ENCODE measurements around the gene GALNT15. TPM values are rescaled to one million over a fixed set of nuclear protein-coding genes. Genes with fewer than 3 reads are reported as not detected.

Gene GALNT15
- total RNA-seq, 5 donors from 2014 or later (not counting 1 experiment from before 2014, with no cell fraction given) = 0.06 TPM; not detected in 4

DNA sequence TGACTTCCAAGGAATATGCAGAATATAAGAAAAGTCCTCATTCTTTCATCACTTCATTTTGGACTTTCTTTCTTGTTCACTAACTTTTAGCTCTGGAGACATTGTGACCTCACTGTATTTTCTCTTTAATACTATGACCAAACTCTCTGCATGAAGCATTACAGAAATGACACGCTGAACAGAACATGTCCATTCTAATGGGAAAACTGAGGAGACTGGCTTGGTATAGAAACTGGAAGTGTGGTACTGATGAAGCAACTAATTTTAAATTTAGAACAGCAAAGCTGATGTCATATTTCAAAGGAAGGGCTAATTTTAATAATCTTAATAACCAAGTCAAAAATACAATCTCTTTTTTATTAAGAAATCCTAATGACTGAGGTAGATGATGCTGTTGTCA, 85.6 kb downstream of the GALNT15 start:
- CTCF ChIA-PET = no interaction called here
- no peaks in the 10 kb centered on the region for H3K27me3 ChIP-seq (replicated peaks in 1 of 2; ENCODE audit: control insufficient read depth in 2 of 2, extremely low read depth in 1 of 2, insufficient read depth in 2 of 2, low read length in 1 of 2)
- Mint-ChIP-seq H3K9me3 (no peaks in the 10 kb centered on the region), H3K27ac (no peak overlapping the region), H3K4me1 (peaks cover 14 to 23% (median 18%) of the 10 kb centered on the region in 3 donors), H3K27me3 (no peaks in the 10 kb centered on the region), H3K4me3 (no peak overlapping the region), H3K36me3 (peaks cover 9% of the 10 kb centered on the region)
- no peak overlapping the region for H3K4me3 ChIP-seq (ENCODE audit: control insufficient read depth in 1 of 2, extremely low read depth in 1 of 2, low read length in 1 of 2)
- no peaks in the 10 kb centered on the region for H3K9me3 ChIP-seq
- no peak overlapping the region for H3K27ac ChIP-seq (ENCODE audit: low read length)
- DNase-seq = no peak
- peaks cover 7 to 8% of the 10 kb centered on the region in 2 experiments for H3K4me1 ChIP-seq (ENCODE audit: control insufficient read depth in 1 of 2, extremely low read depth in 1 of 2, insufficient read depth in 2 of 2, low read length in 2 of 2)
- peaks cover 5 to 13% of the 10 kb centered on the region in 2 donors for H3K36me3 ChIP-seq (ENCODE audit: control insufficient read depth in 2 of 2, extremely low read depth in 1 of 2, insufficient read depth in 1 of 2, low read length in 1 of 2)
- POLR2A ChIA-PET = no interaction called here
- no peak for ATAC-seq (replicated peaks in 1 of 4)
- no CpG with 5 or more reads among the region's 1 CpG for WGBS (ENCODE audit: insufficient coverage)

DNA sequence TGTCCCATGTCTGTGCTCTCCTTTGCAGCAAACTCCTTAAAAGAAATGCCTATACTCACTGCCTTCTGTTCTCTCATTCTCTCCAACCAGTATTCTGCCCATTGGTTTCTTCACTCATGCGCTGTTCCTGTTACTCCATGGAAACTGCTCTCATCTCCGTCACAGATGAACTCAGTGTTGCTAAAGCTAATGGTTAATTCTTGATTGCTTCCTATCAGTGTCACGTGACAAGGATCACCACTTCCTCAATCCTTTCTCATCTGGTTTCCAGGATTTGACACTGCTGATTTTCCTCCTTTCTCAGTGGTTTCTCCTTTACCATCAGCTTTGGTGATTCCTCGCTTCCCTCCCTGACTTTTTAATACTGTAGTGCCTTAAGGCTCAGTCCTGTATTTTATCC, 87.7 kb downstream of the GALNT15 start:
- CTCF ChIA-PET = no interaction called here
- H3K27ac ChIP-seq (ENCODE audit: low read length) = no peak overlapping the region
- H3K36me3 Mint-ChIP-seq = peaks cover 9% of the 10 kb centered on the region
- POLR2A ChIA-PET = no interaction called here
- no peak overlapping the region for H3K4me3 ChIP-seq (ENCODE audit: control insufficient read depth in 1 of 2, extremely low read depth in 1 of 2, low read length in 1 of 2)
- no peak overlapping the region for H3K27ac Mint-ChIP-seq
- H3K9me3 Mint-ChIP-seq = no peaks in the 10 kb centered on the region
- peaks cover 33 to 41% (median 37%) of the 10 kb centered on the region in 3 donors for H3K4me1 Mint-ChIP-seq
- H3K4me3 Mint-ChIP-seq = no peak overlapping the region
- peaks cover 0 to 13% of the 10 kb centered on the region in 2 donors for H3K36me3 ChIP-seq (ENCODE audit: control insufficient read depth in 2 of 2, extremely low read depth in 1 of 2, insufficient read depth in 1 of 2, low read length in 1 of 2)
- H3K9me3 ChIP-seq = no peaks in the 10 kb centered on the region
- no peaks in the 10 kb centered on the region for H3K27me3 Mint-ChIP-seq
- peaks cover 13 to 17% of the 10 kb centered on the region in 2 experiments for H3K4me1 ChIP-seq (ENCODE audit: control insufficient read depth in 1 of 2, extremely low read depth in 1 of 2, insufficient read depth in 2 of 2, low read length in 2 of 2)
- no peaks in the 10 kb centered on the region for H3K27me3 ChIP-seq (replicated peaks in 1 of 2; ENCODE audit: control insufficient read depth in 2 of 2, extremely low read depth in 1 of 2, insufficient read depth in 2 of 2, low read length in 1 of 2)
- DNase-seq (no peak), ATAC-seq (replicated peaks in 1 of 4) (no peak)
- WGBS (ENCODE audit: insufficient coverage) = 85% methylated on average over 4 of the region's 4 CpGs

- H3K9me3 ChIP-seq = no peaks in the 10 kb centered on the region
- no peaks in the 10 kb centered on the region for H3K9me3 Mint-ChIP-seq
- ChIA-PET POLR2A (interaction anchor here (0.5 to 3.0 kb wide), 13 partner anchors 17 to 1165 kb away, joined by 3 to 31 read pairs (median 4); partner anchors contain the start of gene RBSN (in 1 of the 2)), CTCF (interaction anchor here (0.5 to 8.4 kb wide), 10 partner anchors 16 to 1166 kb away, joined by 3 to 120 read pairs (median 4); partner anchors contain the start of gene CAPN7 (in 1 of the 2))
- peaks cover 40 to 46% (median 45%) of the 10 kb centered on the region in 3 donors for H3K4me1 Mint-ChIP-seq
- peak in 3 of 35 experiments; percentile 8 to 15 (median 9) for DNase-seq
- H3K4me3 Mint-ChIP-seq = peak overlapping the region; percentile 94 to 97 (median 95)
- H3K27me3 ChIP-seq (replicated peaks in 1 of 2; ENCODE audit: control insufficient read depth in 2 of 2, extremely low read depth in 1 of 2, insufficient read depth in 2 of 2, low read length in 1 of 2) = no peaks in the 10 kb centered on the region
- 0% methylated on average over 7 of the region's 21 CpGs for WGBS (ENCODE audit: insufficient coverage)
- peak overlapping the region; percentile 84 to 93 for H3K4me3 ChIP-seq (ENCODE audit: control insufficient read depth in 1 of 2, extremely low read depth in 1 of 2, low read length in 1 of 2)
- peaks cover 9% of the 10 kb centered on the region for H3K36me3 Mint-ChIP-seq
- H3K36me3 ChIP-seq (ENCODE audit: control insufficient read depth in 2 of 2, extremely low read depth in 1 of 2, insufficient read depth in 1 of 2, low read length in 1 of 2) = peaks cover 0 to 13% of the 10 kb centered on the region in 2 donors
- no peaks in the 10 kb centered on the region for H3K27me3 Mint-ChIP-seq
- H3K27ac ChIP-seq (ENCODE audit: low read length) = peak overlapping the region; percentile 84
- ATAC-seq (replicated peaks in 1 of 4) = no peak
- H3K4me1 ChIP-seq (ENCODE audit: control insufficient read depth in 1 of 2, extremely low read depth in 1 of 2, insufficient read depth in 2 of 2, low read length in 2 of 2) = peaks cover 15 to 17% of the 10 kb centered on the region in 2 experiments
- peak overlapping the region; percentile 97 to 99 for H3K27ac Mint-ChIP-seq
These were observed 89.8 kb downstream of the GALNT15 start for GRCh38 chr3:16264174-16264707.

GRCh38 chr3:16264708-16265454, 90.4 kb downstream of the GALNT15 start, which contains the start of the genes DPH3 and OXNAD1:
Gene DPH3 (minus strand): TSS chr3:16264943. CDS start chr3:16264876, 67 bp downstream.
Gene OXNAD1 (plus strand): TSS chr3:16265212. CDS start chr3:16270953, 5,741 bp downstream.
- Mint-ChIP-seq H3K4me1 (peaks cover 39 to 45% (median 44%) of the 10 kb centered on the region in 3 donors), H3K27me3 (no peaks in the 10 kb centered on the region), H3K27ac (peak within 1 kb of the TSS; percentile 97 to 99), H3K36me3 (peaks cover 8% of the 10 kb centered on the region), H3K4me3 (peak within 1 kb of the TSS; percentile 94 to 97 (median 95)), H3K9me3 (no peaks in the 10 kb centered on the region)
- Histone ChIP-seq H3K4me3 (ENCODE audit: control insufficient read depth in 1 of 2, extremely low read depth in 1 of 2, low read length in 1 of 2) (peak within 1 kb of the TSS; percentile 84 to 93), H3K4me1 (ENCODE audit: control insufficient read depth in 1 of 2, extremely low read depth in 1 of 2, insufficient read depth in 2 of 2, low read length in 2 of 2) (peaks cover 15 to 17% of the 10 kb centered on the region in 2 experiments), H3K36me3 (ENCODE audit: control insufficient read depth in 2 of 2, extremely low read depth in 1 of 2, insufficient read depth in 1 of 2, low read length in 1 of 2) (peaks cover 0 to 13% of the 10 kb centered on the region in 2 donors), H3K9me3 (no peaks in the 10 kb centered on the region), H3K27ac (ENCODE audit: low read length) (peak within 1 kb of the TSS; percentile 84), H3K27me3 (replicated peaks in 1 of 2; ENCODE audit: control insufficient read depth in 2 of 2, extremely low read depth in 1 of 2, insufficient read depth in 2 of 2, low read length in 1 of 2) (no peaks in the 10 kb centered on the region)
- POLR2A ChIA-PET = interaction anchor here (0.6 to 3.0 kb wide), 11 partner anchors 17 to 1166 kb away, joined by 3 to 31 read pairs (median 5); partner anchors contain the start of gene RBSN (in 1 of the 2)
- CTCF ChIA-PET = interaction anchor here (0.5 to 8.4 kb wide), 18 partner anchors 17 to 1166 kb away, joined by 3 to 120 read pairs (median 4); partner anchors contain the start of gene CAPN7 (in 1 of the 2)
- DNase-seq (peak; percentile 95 to 100 (median 98)), ATAC-seq (replicated peaks in 1 of 4) (peak; percentile 96 to 98 (median 97))
- WGBS (ENCODE audit: insufficient coverage) = under 1% methylated on average over 61 of the region's 61 CpGs

DNA sequence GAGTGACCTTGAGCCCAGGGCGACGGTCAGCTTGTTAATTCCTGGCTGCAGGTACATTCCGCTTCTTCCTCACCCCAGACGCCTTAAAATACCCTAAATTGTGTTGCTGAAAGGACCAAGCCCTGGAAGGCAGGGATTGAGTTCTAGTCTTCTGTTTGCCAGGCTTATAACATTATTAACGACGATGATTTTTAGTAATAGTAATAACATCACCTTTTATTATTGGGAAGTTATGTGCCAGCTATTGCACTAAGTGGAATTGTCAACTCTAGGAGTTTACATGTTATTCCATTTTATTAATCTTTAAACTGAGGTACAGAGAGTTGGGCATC, 90.9 kb downstream of the GALNT15 start:
- Histone ChIP-seq H3K9me3 (no peaks in the 10 kb centered on the region), H3K4me3 (ENCODE audit: control insufficient read depth in 1 of 2, extremely low read depth in 1 of 2, low read length in 1 of 2) (peak overlapping the region; percentile 84 to 93), H3K4me1 (ENCODE audit: control insufficient read depth in 1 of 2, extremely low read depth in 1 of 2, insufficient read depth in 2 of 2, low read length in 2 of 2) (peaks cover 15 to 17% of the 10 kb centered on the region in 2 experiments), H3K27ac (ENCODE audit: low read length) (peak overlapping the region; percentile 84), H3K36me3 (ENCODE audit: control insufficient read depth in 2 of 2, extremely low read depth in 1 of 2, insufficient read depth in 1 of 2, low read length in 1 of 2) (peaks cover 0 to 12% of the 10 kb centered on the region in 2 donors), H3K27me3 (replicated peaks in 1 of 2; ENCODE audit: control insufficient read depth in 2 of 2, extremely low read depth in 1 of 2, insufficient read depth in 2 of 2, low read length in 1 of 2) (no peaks in the 10 kb centered on the region)
- Mint-ChIP-seq H3K9me3 (no peaks in the 10 kb centered on the region), H3K4me1 (peaks cover 38 to 45% (median 44%) of the 10 kb centered on the region in 3 donors), H3K4me3 (peak overlapping the region; percentile 94 to 97 (median 95)), H3K27ac (peak overlapping the region; percentile 97 to 99), H3K27me3 (no peaks in the 10 kb centered on the region), H3K36me3 (peaks cover 10% of the 10 kb centered on the region)
- ChIA-PET CTCF (interaction anchor here (0.6 to 8.4 kb wide), 14 partner anchors 17 to 1167 kb away, joined by 3 to 120 read pairs (median 4); partner anchors contain the start of gene CAPN7 (in 1 of the 2)), POLR2A (interaction anchor here (0.7 to 3.0 kb wide), 7 partner anchors 16 to 246 kb away, joined by 3 to 31 read pairs (median 6); no protein-coding TSS in a partner anchor)
- no CpG with 5 or more reads among the region's 6 CpGs for WGBS (ENCODE audit: insufficient coverage)
- ATAC-seq (replicated peaks in 1 of 4) (no peak), DNase-seq (no peak)

DNA sequence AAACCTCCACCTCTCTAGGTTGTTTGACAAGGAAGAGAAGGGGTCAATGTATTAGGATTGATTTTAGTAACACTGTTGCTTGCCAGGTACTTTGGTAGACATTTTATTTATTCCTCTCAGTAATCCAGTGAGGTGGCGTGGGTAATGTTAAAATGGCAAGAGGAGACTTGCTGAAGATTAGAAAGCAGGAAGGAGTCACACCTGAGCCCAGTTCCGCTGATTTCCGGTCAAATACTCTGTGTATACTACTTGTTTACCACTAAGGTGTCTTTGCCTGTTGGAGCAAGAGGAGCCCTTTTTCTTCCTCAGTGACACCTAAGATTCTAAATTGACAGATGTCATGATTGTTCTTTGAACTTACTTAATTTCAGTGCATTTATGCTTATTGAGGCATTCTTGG, 92.2 kb downstream of the GALNT15 start:
- peaks cover 15 to 17% of the 10 kb centered on the region in 2 experiments for H3K4me1 ChIP-seq (ENCODE audit: control insufficient read depth in 1 of 2, extremely low read depth in 1 of 2, insufficient read depth in 2 of 2, low read length in 2 of 2)
- POLR2A ChIA-PET = interaction anchor here (0.6 to 3.0 kb wide), 6 partner anchors 20 to 805 kb away, joined by 3 to 31 read pairs (median 4); no protein-coding TSS in a partner anchor
- Mint-ChIP-seq H3K36me3 (peaks cover 19% of the 10 kb centered on the region), H3K4me1 (peaks cover 38 to 45% (median 42%) of the 10 kb centered on the region in 3 donors), H3K27ac (peak overlapping the region; percentile 21 to 65), H3K4me3 (peak overlapping the region in 2 of 3 donors; percentile 19 to 94), H3K9me3 (no peaks in the 10 kb centered on the region), H3K27me3 (no peaks in the 10 kb centered on the region)
- no peak for DNase-seq
- CTCF ChIA-PET = interaction anchor here in 1 of 2 donors (0.6 to 8.4 kb wide), 9 partner anchors 22 to 884 kb away, joined by 3 to 120 read pairs (median 4); no protein-coding TSS in a partner anchor
- H3K27me3 ChIP-seq (replicated peaks in 1 of 2; ENCODE audit: control insufficient read depth in 2 of 2, extremely low read depth in 1 of 2, insufficient read depth in 2 of 2, low read length in 1 of 2) = no peaks in the 10 kb centered on the region
- no peaks in the 10 kb centered on the region for H3K9me3 ChIP-seq
- no peak for ATAC-seq (replicated peaks in 1 of 4)
- peaks cover 0 to 21% of the 10 kb centered on the region in 2 donors for H3K36me3 ChIP-seq (ENCODE audit: control insufficient read depth in 2 of 2, extremely low read depth in 1 of 2, insufficient read depth in 1 of 2, low read length in 1 of 2)
- H3K27ac ChIP-seq (ENCODE audit: low read length) = no peak overlapping the region
- H3K4me3 ChIP-seq (ENCODE audit: control insufficient read depth in 1 of 2, extremely low read depth in 1 of 2, low read length in 1 of 2) = no peak overlapping the region
- 100% methylated on average over 1 of the region's 3 CpGs for WGBS (ENCODE audit: insufficient coverage)

All from T-cell (primary cell).